GM19468 (cell line): ENCODE measurements around the gene ZNF554.
A peak's percentile ranks its signal among the peaks of the same experiment; 100 is the strongest.

Experiments used
- ATAC-seq: cut with Tn5 transposase; IDR thresholded peaks from one replicate; pipeline ENCODE4 v1.9.1; 2021; ENCODE audit warnings: mild to moderate bottlenecking, moderate library complexity, moderate number of reproducible peaks; ENCODE audit not compliant: unreplicated experiment; ENCODE audit errors: extremely low read depth

ZNF554 gene

GRCh38 chr19:2819540-2820111 is at the start of gene ZNF554:
Gene ZNF554, plus strand, starts transcription at chr19:2819868. Its CDS starts 204 bp downstream, at chr19:2820072.
- ATAC-seq, result peak; percentile 90

- no peak for ATAC-seq
Observed at GRCh38 chr19:2770055-2771013, 49.3 kb upstream of the ZNF554 start.

GRCh38 chr19:2771786-2772674 is 47.6 kb upstream of the ZNF554 start:
- no peak for ATAC-seq

GRCh38 chr19:2774083-2774679 is 45.5 kb upstream of the ZNF554 start:
- ATAC-seq, result no peak

- no peak for ATAC-seq
Observed at GRCh38 chr19:2774953-2775555, 44.6 kb upstream of the ZNF554 start.

GRCh38 chr19:2775556-2776430 is 43.9 kb upstream of the ZNF554 start:
- ATAC-seq, result no peak

GRCh38 chr19:2777952-2778683 is 41.5 kb upstream of the ZNF554 start:
- no peak for ATAC-seq

GRCh38 chr19:2779121-2779740 is 40.4 kb upstream of the ZNF554 start:
- ATAC-seq, result no peak

GRCh38 chr19:2780284-2780683 is 39.4 kb upstream of the ZNF554 start:
- no peak for ATAC-seq

- ATAC-seq, result no peak
Observed at GRCh38 chr19:2782329-2782935, 37.2 kb upstream of the ZNF554 start.

GRCh38 chr19:2782936-2783780 is 36.5 kb upstream of the ZNF554 start, which contains the start of gene SGTA:
Gene SGTA, minus strand, starts transcription at chr19:2783273. Its CDS starts 14,205 bp downstream, at chr19:2769068.
- peak; percentile 71 for ATAC-seq

- ATAC-seq, result no peak
Observed at GRCh38 chr19:2783781-2784145, 35.9 kb upstream of the ZNF554 start.

GRCh38 chr19:2785244-2785997 is 34.2 kb upstream of the ZNF554 start, which contains the start of gene THOP1:
Gene THOP1, plus strand, starts transcription at chr19:2785503. Its CDS starts 160 bp downstream, at chr19:2785663.
- ATAC-seq, result peak; percentile 57

- ATAC-seq, result no peak
Observed at GRCh38 chr19:2787115-2787514, 32.6 kb upstream of the ZNF554 start.

GRCh38 chr19:2788237-2788636 is 31.4 kb upstream of the ZNF554 start:
- ATAC-seq, result no peak

- no peak for ATAC-seq
Observed at GRCh38 chr19:2790194-2790556, 29.5 kb upstream of the ZNF554 start.
